Spinal cord (tissue), 10 donors: ENCODE measurements around the gene APOBEC2. TPM values are rescaled to one million over a fixed set of nuclear protein-coding genes. Genes with fewer than 3 reads are reported as not detected.

Source experiments
- DNase-seq, 6 donors: peaks; one replicate each; pipeline versions ENCODE4 v3.0.0 to v3.0.0-alpha.2; 2013 to 2015; ENCODE audit warnings: low spot score in 6 of 6, low read depth in 4 of 6
- H3K27ac ChIP-seq: one replicate; pipeline ENCODE4 v1.5.1; 2013; ENCODE audit warnings: low read depth, low read length, control low read depth
- H3K27me3 ChIP-seq: one replicate; pipeline ENCODE4 v1.6.1; 2013; ENCODE audit warnings: low read length; ENCODE audit not compliant: control insufficient read depth, insufficient read depth
- H3K36me3 ChIP-seq: one replicate; pipeline ENCODE4 v1.6.1; 2013; ENCODE audit warnings: low read length; ENCODE audit not compliant: control insufficient read depth, insufficient read depth
- H3K4me1 ChIP-seq: one replicate; pipeline ENCODE4 v1.6.1; 2013; ENCODE audit warnings: low read length; ENCODE audit not compliant: control insufficient read depth, insufficient read depth
- H3K4me3 ChIP-seq: one replicate; pipeline ENCODE4 v1.5.1; 2013; ENCODE audit warnings: low read depth, low read length, control low read depth
- H3K9me3 ChIP-seq: one replicate; pipeline ENCODE4 v1.6.1; 2013; ENCODE audit warnings: low read length; ENCODE audit not compliant: control insufficient read depth, insufficient read depth
- WGBS: methylation state at CpG from one replicate; pipeline ENCODE4 v1.1.5; 2013; ENCODE audit warnings: missing lambda C conversion rate; ENCODE audit not compliant: insufficient coverage; 5-methylcytosine and 5-hydroxymethylcytosine counted together
- polyA plus RNA-seq, 2 donors: library from polyadenylated mRNA; unstranded; fragments of 120-200 nt; gene quantifications; one replicate each; pipeline ENCODE4 v1.2.1, GENCODE V29; 2013; ENCODE audit not compliant: insufficient read length in 2 of 2
- total RNA-seq, 2 donors: library from RNA; depleted of rRNA in 1 of 2; stranded (reverse); fragments of 120-200 nt in 1 of 2; fragments of >200 nt in 1 of 2; gene quantifications; one replicate each; pipeline versions ENCODE4 v1.2.3 to v1.2.4, GENCODE V29; 2013 to 2014
- donor health status: healthy.

The APOBEC2 gene
- total and polyA plus RNA-seq, 4 donors = 0.17 to 1.1 (median 0.73) TPM

GRCh38 chr6:41078101-41078500, 25.1 kb downstream of the APOBEC2 start:
- no peaks in the 10 kb centered on the region for H3K9me3 ChIP-seq
- no peak overlapping the region for H3K4me3 ChIP-seq
- no peak for DNase-seq
- no peaks in the 10 kb centered on the region for H3K4me1 ChIP-seq
- H3K27me3 ChIP-seq = no peaks in the 10 kb centered on the region
- WGBS = no CpG with 5 or more reads among the region's 3 CpGs
- peaks cover 10% of the 10 kb centered on the region for H3K36me3 ChIP-seq
- H3K27ac ChIP-seq = no peak overlapping the region

DNA sequence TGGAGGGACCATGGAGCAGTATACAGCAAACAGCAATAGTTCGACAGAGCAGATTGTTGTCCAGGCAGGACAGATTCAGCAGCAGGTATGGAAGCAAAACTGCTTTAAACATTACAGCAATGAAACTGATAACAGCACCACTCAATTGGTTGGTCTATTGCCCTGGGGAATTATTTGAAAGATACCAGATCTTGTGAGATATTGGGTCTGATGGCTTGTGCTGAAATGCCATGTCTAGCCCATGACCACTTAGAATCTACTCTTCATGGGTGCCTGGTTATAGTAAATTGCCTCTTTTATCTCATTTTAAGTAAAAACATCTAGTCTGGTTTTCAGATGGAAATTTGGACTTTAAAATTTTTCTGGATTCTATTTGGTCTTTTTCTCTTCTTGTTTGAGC, 26.1 kb downstream of the APOBEC2 start:
- Histone ChIP-seq H3K27ac (no peak overlapping the region), H3K27me3 (no peaks in the 10 kb centered on the region), H3K4me1 (no peaks in the 10 kb centered on the region), H3K36me3 (peaks cover 12% of the 10 kb centered on the region), H3K4me3 (no peak overlapping the region), H3K9me3 (no peaks in the 10 kb centered on the region)
- 100% methylated on average over 1 of the region's 1 CpG for WGBS
- DNase-seq = no peak

DNA sequence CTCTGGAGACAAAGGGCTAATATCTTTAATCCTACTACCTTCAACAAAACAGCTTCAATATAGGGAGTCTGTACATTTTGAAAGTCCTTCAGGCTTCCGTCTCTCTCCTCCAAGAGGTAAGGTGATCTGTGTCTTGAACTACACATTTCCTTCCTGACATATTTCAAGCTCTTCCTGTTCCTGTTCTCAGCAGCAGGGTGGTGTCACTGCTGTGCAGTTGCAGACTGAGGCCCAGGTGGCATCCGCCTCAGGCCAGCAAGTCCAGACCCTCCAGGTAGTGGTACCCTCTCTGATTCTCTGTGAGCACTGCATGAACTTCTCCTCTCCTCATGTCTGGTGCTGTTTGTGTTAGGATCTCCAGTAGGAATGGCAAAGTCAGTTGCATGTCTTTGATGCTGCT, 27.6 kb downstream of the APOBEC2 start:
- no peak overlapping the region for H3K27ac ChIP-seq
- H3K27me3 ChIP-seq = no peaks in the 10 kb centered on the region
- no peak for DNase-seq
- H3K9me3 ChIP-seq = no peaks in the 10 kb centered on the region
- H3K4me3 ChIP-seq = no peak overlapping the region
- 100% methylated on average over 1 of the region's 2 CpGs for WGBS
- H3K4me1 ChIP-seq = no peaks in the 10 kb centered on the region
- H3K36me3 ChIP-seq = peaks cover 15% of the 10 kb centered on the region

DNA sequence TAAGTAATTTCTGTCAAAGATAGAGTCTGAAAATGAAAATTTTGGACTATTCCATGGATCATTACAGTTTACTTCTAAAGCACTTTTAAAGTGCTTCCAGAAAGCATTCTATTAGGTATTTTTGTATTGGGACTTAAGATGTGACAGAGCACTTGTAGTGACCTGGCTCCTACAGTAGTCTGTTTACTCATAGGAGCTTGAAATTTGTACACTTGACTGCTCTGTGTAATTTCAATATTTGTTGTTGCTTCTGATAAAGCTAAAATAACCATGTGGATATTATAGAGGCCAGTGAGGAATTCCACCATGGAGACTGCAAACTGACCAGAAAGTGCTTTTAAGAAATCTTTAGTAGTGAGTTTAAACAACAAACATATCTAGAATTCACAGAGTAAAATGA, 30.1 kb downstream of the APOBEC2 start:
- Histone ChIP-seq H3K4me1 (no peaks in the 10 kb centered on the region), H3K27me3 (no peaks in the 10 kb centered on the region), H3K4me3 (no peak overlapping the region), H3K27ac (no peak overlapping the region), H3K36me3 (peaks cover 16% of the 10 kb centered on the region), H3K9me3 (no peaks in the 10 kb centered on the region)
- DNase-seq = no peak

GRCh38 chr6:41085182-41085581, 32.2 kb downstream of the APOBEC2 start:
- H3K27ac ChIP-seq = no peak overlapping the region
- H3K9me3 ChIP-seq = no peaks in the 10 kb centered on the region
- DNase-seq = no peak
- H3K4me3 ChIP-seq = no peak overlapping the region
- H3K4me1 ChIP-seq = no peaks in the 10 kb centered on the region
- no peaks in the 10 kb centered on the region for H3K27me3 ChIP-seq
- H3K36me3 ChIP-seq = peaks cover 27% of the 10 kb centered on the region

GRCh38 chr6:41088451-41088850, 35.4 kb downstream of the APOBEC2 start:
- Histone ChIP-seq H3K4me1 (no peaks in the 10 kb centered on the region), H3K9me3 (no peaks in the 10 kb centered on the region), H3K27me3 (no peaks in the 10 kb centered on the region), H3K36me3 (peaks cover 20% of the 10 kb centered on the region), H3K4me3 (no peak overlapping the region), H3K27ac (no peak overlapping the region)
- 88% methylated on average over 3 of the region's 4 CpGs for WGBS
- no peak for DNase-seq

DNA sequence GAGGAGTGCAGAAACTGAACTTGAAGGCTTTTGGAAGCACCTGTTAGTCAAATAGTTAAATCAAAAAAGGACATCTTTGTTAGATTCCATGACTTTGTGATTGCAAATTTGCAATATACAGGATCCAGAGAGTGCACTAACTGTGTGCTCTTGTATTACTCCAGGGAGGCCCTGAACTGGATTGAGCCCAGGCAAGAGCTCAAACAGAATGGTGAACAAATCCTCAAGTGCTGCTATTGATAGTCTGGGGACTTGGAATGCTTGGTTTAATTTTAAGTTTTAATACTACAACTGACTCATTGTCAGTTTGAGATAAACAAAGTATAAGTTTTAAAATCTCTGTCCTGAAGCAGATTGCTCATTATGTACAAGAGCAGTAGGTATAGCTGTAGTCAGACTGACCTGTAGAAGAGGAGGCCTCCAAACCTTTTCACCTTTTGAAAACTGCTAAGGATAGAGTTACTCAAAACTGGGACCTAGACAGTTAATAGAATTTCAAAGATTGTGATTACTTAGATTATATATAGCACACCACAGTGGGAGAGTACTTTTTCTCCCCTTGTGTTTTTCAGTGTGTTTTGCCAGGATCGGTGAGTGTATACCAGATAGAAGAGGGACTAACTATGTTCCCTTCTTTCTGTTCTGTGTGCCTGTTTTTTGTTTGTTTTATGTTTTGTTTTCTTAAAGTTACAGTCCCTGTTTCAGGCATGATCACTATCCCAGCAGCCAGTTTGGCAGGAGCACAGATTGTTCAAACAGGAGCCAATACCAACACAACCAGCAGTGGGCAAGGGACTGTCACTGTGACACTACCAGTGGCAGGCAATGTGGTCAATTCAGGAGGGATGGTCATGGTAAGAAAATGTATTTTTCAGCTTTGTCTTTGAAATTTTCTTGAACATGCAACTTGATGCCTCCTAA, 38.1 kb downstream of the APOBEC2 start:
- Histone ChIP-seq H3K4me1 (no peaks in the 10 kb centered on the region), H3K9me3 (no peaks in the 10 kb centered on the region), H3K4me3 (no peak overlapping the region), H3K36me3 (peaks cover 31% of the 10 kb centered on the region), H3K27ac (no peak overlapping the region), H3K27me3 (no peaks in the 10 kb centered on the region)
- no peak for DNase-seq
- WGBS = no CpG with 5 or more reads among the region's 1 CpG

DNA sequence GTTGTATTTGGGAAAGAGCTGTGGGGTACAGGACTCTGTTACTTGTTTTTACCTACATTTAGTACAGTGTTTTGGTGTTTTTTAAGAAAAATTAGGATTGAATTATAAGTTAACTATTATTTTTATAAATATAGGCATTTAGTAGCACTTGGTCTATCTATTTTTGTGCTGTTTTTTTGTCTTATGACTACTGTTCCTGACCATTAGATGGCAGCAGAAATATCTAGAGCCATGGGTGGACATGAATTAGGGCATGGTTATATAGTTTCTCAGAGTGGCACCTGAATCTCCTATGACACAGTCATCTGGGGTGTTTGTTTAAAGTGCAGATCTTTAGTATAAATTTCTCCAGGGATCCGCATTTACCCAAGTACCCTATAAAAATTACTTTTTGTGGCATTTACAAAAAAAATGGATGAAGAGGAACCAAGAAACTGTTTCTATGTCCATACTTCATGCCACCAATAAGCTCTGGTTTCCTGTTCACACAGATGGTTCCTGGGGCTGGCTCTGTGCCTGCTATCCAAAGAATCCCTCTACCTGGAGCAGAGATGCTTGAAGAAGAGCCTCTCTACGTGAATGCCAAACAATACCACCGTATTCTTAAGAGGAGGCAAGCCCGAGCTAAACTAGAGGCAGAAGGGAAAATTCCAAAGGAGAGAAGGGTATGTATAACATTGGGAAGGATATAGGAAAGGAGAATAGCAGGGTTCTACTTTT, 39.6 kb downstream of the APOBEC2 start:
- Histone ChIP-seq H3K4me3 (no peak overlapping the region), H3K27me3 (no peaks in the 10 kb centered on the region), H3K4me1 (no peaks in the 10 kb centered on the region), H3K36me3 (peaks cover 31% of the 10 kb centered on the region), H3K27ac (no peak overlapping the region), H3K9me3 (no peaks in the 10 kb centered on the region)
- 100% methylated on average over 1 of the region's 4 CpGs for WGBS
- peak in 4 of 6 donors; percentile 7 to 73 (median 20) for DNase-seq

GRCh38 chr6:41093729-41094128, 40.7 kb downstream of the APOBEC2 start:
- WGBS = 100% methylated on average over 3 of the region's 6 CpGs
- Histone ChIP-seq H3K27ac (no peak overlapping the region), H3K4me3 (no peak overlapping the region), H3K27me3 (no peaks in the 10 kb centered on the region), H3K4me1 (no peaks in the 10 kb centered on the region), H3K36me3 (peaks cover 31% of the 10 kb centered on the region), H3K9me3 (no peaks in the 10 kb centered on the region)
- DNase-seq = no peak
